Measurements from ENCODE around the gene VAT1L.

Gene VAT1L

DNA sequence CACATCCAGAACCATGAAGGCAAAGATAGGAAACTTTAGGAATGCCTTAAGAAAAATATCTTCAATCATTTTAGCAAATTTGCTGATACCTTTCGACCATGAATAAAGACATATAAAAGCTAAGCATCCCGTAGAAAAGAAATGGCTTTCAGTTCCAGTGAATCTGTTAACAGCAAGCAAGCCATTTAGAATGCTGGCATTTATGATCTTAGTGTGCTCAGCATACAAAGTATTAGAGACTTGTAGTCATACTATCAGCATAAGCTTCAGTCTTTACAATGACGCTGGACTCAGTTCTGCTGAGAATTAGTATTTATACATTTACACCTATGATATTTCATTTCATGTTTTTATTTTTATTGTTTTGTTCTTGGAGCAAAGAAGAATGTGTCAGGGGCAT lies 38.7 kb downstream of the VAT1L start:
- H3K4me3 ChIP-seq (ENCODE audit: low read depth, low read length), result no peak overlapping the region
- TF ChIP-seq, protein P1, sequence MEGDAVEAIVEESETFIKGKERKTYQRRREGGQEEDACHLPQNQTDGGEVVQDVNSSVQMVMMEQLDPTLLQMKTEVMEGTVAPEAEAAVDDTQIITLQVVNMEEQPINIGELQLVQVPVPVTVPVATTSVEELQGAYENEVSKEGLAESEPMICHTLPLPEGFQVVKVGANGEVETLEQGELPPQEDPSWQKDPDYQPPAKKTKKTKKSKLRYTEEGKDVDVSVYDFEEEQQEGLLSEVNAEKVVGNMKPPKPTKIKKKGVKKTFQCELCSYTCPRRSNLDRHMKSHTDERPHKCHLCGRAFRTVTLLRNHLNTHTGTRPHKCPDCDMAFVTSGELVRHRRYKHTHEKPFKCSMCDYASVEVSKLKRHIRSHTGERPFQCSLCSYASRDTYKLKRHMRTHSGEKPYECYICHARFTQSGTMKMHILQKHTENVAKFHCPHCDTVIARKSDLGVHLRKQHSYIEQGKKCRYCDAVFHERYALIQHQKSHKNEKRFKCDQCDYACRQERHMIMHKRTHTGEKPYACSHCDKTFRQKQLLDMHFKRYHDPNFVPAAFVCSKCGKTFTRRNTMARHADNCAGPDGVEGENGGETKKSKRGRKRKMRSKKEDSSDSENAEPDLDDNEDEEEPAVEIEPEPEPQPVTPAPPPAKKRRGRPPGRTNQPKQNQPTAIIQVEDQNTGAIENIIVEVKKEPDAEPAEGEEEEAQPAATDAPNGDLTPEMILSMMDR (IDR thresholded peaks at IDR 0.05; ENCODE audit: borderline replicate concordance, insufficient read depth, low read depth, low read length), result no peak

DNA sequence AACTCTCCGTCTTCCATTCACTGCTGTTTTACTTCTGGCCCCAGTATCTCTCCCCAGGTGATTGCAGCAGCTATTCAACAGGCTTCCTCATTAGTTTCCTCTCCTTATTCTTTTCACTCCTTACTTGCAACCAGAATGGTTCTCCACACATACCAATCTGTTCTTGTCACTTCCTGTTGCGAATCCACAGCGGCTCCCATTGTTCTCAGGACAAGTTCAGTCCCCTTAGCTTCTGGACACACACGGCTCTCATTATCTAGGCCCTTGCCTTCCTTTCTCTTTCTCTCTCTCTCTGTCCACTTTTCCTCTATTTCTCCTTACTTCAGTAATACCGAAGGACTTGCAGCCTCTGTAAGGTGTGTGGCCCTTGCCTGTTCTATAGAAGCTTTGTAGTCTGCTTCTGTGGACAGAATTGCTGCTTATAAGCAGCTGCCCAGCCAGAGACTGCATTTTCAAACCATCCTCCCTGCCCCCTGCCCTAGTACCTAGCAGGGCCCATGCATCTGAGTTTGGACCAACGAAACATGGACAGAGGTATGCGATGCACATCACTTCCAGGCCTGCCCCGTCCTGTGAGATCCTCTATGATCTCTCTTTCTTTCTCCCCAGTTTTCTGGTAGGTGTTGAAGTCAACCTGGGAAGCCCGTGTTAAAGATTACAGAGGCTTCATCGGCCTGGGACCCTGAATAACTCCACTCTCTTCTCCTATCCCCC lies 45.7 kb downstream of the VAT1L start:
- TF ChIP-seq, protein P1 (IDR thresholded peaks at IDR 0.05; ENCODE audit: borderline replicate concordance, insufficient read depth, low read depth, low read length), result no peak

DNA sequence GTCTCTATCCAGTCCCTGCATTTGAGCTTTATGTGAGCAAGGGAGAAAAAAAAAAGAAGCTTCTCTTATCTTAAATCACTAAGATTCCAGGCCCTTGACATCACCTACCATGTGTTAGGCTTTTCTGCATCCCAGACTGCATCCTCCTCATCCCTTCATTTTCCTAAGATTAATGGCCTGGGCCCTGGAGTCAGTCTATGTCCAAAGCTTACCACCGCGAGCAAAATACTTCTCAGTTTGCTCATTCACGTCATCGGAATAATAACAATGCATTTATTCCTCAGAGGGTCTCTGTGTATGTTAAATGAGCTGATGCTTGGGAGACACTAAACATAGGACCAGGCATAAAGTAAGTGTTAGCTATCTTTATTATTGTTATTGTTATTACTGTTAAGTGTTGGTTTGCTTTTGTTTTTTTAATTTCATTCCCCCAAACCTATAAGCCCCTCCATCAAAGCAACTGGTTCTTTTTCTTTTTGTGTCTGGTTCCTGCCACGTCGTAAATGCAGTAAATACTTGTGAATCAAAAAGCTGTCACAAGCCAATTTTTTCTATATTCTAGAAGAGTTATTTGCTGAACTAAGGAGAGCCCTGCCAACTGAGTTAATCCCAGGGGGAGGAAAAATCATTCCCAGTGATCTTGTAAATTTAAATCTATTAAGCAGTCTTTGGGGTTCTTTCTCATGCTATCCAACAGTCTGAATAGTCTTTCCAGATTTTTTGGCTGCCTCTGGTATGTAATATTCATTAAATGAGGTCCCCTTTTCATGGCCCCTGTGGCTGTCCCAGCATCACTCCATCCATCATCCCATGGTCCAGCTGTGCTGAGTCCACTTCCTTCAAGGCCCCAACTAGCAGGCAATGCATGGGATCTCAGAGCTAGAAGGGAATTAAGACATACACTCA lies 46.5 kb downstream of the VAT1L start:
- TF ChIP-seq, protein P1 (IDR thresholded peaks at IDR 0.05; ENCODE audit: borderline replicate concordance, insufficient read depth, low read depth, low read length), result no peak
- H3K4me3 ChIP-seq (ENCODE audit: low read depth, low read length), result no peak overlapping the region

More for the DNA sequence above, 45.7 kb downstream of the VAT1L start:
- no peak overlapping the region for H3K4me3 ChIP-seq (ENCODE audit: low read depth, low read length)

DNA sequence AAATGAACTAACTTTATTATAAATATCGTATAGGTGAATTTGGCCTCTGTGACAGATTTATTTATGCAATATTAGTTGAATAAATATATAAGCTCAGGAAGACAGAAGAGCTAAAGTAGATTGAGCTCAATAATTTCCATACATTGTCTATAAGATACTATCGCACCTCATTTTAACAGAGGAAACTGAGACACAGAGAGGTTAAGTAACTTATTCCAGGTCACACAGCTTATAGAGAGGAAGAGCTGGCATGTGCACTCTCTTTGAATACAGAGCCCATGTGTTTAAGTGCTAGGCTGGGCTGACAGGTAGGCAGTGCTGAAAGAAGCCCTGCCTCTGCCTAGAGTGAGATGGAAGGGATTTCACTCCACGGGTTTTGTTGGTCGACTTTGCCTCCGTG lies 48.4 kb downstream of the VAT1L start:
- TF ChIP-seq, protein P1 (IDR thresholded peaks at IDR 0.05; ENCODE audit: borderline replicate concordance, insufficient read depth, low read depth, low read length), result no peak
- H3K4me3 ChIP-seq (ENCODE audit: low read depth, low read length), result no peak overlapping the region

DNA sequence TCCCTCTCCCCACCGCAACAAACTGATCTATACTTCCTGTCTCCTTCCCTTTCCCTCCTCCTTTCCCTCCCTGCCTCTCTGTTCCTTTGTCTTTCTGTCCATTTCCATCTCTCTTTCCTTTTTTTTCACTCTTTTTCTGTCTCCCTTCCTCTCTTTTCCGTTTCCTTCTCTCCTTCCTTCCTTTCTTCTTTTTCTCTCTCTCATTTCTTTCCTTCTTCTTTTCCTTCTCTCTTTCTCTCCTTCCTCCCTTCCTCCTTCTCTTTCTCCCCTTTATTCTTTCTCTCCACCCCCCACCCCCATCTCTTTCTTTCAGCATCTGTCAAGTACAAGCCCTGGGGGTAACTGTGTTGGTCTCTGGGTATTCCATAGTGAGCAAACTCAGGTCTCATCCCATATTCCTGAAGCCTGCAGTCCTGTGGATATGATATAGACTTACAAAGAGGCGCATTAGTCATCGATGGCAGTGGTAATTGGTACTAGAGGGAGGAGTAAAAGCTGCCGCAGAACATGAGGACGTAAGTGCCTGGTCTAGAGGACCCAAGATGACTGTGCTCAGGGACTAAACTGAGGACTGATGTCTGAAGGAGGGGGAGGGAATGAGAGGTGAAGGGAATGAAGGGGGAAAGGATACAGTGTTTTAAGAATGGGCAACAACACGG lies 50.4 kb downstream of the VAT1L start:
- TF ChIP-seq, protein P1 (IDR thresholded peaks at IDR 0.05; ENCODE audit: borderline replicate concordance, insufficient read depth, low read depth, low read length), result no peak
- no peak overlapping the region for H3K4me3 ChIP-seq (ENCODE audit: low read depth, low read length)

DNA sequence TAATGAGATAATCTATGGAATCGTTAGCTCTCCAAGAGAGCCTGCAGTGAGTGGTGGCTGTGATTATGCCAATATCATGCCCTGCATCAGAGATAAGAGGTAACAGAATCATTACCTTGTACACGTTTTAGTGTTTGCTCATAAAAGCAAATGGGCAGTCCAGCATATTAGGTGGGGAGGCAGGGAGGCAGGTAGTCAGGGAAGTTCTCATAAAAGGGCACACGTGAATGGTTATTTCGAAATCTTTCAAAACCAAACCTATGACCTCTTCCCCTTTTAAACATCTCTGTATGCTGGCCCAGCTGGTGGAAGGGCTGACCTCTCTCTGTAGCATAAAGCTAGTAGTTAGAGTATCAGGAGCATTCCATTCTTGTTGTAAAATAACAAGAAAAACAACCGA lies 51.7 kb downstream of the VAT1L start:
- TF ChIP-seq, protein P1 (IDR thresholded peaks at IDR 0.05; ENCODE audit: borderline replicate concordance, insufficient read depth, low read depth, low read length), result no peak

More for the DNA sequence above, 51.7 kb downstream of the VAT1L start:
- no peak overlapping the region for H3K4me3 ChIP-seq (ENCODE audit: low read depth, low read length)

Data from GM12875 (cell line).